ENCODE results near the gene FAM118B. TPM values are rescaled to one million over a fixed set of nuclear protein-coding genes. Genes with fewer than 3 reads are reported as not detected.

The FAM118B gene
- total and polyA plus RNA-seq, 8 donors: 2.5 to 9.0 (median 3.7) TPM

- Histone ChIP-seq H3K27me3 (no peaks in the 10 kb centered on the region), H3K27ac (no peak overlapping the region), H3K36me3 (no peaks in the 10 kb centered on the region), H3K4me3 (no peak overlapping the region), H3K9me3 (no peaks in the 10 kb centered on the region), H3K4me1 (no peaks in the 10 kb centered on the region)
- ATAC-seq (no peak), DNase-seq (peak in 1 of 6 donors; percentile 8), FAIRE-seq (no peak)
- no peak for TF ChIP-seq CTCF (IDR thresholded peaks at IDR 0.05)
- WGBS, 2 donors: 70 to 75% methylated on average over 8 of the region's 8 CpGs
- intact Hi-C loops (cut with DNase I): no loop called here
Measured at GRCh38 chr11:126176853-126177470, 34.6 kb upstream of the FAM118B start.

- no peak overlapping the region for H3K27ac ChIP-seq
- H3K4me3 ChIP-seq: no peak overlapping the region
- WGBS, 2 donors: 63 to 71% methylated on average over 11 to 13 of the region's 13 CpGs
- intact Hi-C loops (cut with DNase I): loop anchor here in 1 of 3 donors (10.0 kb wide), 1 partner anchor 257 kb away; no protein-coding TSS in a partner anchor
- no peaks in the 10 kb centered on the region for H3K9me3 ChIP-seq
- H3K4me1 ChIP-seq: no peaks in the 10 kb centered on the region
- H3K27me3 ChIP-seq: no peaks in the 10 kb centered on the region
- FAIRE-seq (no peak), DNase-seq (peak in 1 of 6 donors; percentile 25), ATAC-seq (no peak)
- TF ChIP-seq CTCF (IDR thresholded peaks at IDR 0.05): no peak
- no peaks in the 10 kb centered on the region for H3K36me3 ChIP-seq
Measured at GRCh38 chr11:126181939-126182730, 29.4 kb upstream of the FAM118B start.

GRCh38 chr11:126182787-126183445 lies 28.7 kb upstream of the FAM118B start:
- intact Hi-C loops (cut with DNase I): loop anchor here in 1 of 3 donors (10.0 kb wide), 1 partner anchor 258 kb away; no protein-coding TSS in a partner anchor

GRCh38 chr11:126185259-126186024 lies 26.1 kb upstream of the FAM118B start:
- 81% methylated on average over 26 of the region's 26 CpGs for WGBS, 2 donors
- FAIRE-seq: no peak
- Histone ChIP-seq H3K9me3 (no peaks in the 10 kb centered on the region), H3K36me3 (no peaks in the 10 kb centered on the region), H3K4me3 (no peak overlapping the region), H3K27ac (no peak overlapping the region), H3K4me1 (no peaks in the 10 kb centered on the region), H3K27me3 (no peaks in the 10 kb centered on the region)
- TF ChIP-seq CTCF (IDR thresholded peaks at IDR 0.05): no peak
- intact Hi-C loops (cut with DNase I): loop anchor here in 2 of 3 donors (5.0 to 10.0 kb wide), 2 partner anchors 248 to 261 kb away; no protein-coding TSS in a partner anchor
- peak in 1 of 6 donors; percentile 36 for DNase-seq
- ATAC-seq: no peak

More at GRCh38 chr11:126182787-126183445, 28.7 kb upstream of the FAM118B start:
- no peaks in the 10 kb centered on the region for H3K36me3 ChIP-seq
- 83 to 94% methylated on average over 11 of the region's 11 CpGs for whole genome bisulfite sequencing, 2 donors
- TF ChIP-seq CTCF (IDR thresholded peaks at IDR 0.05): no peak
- H3K4me1 ChIP-seq: no peaks in the 10 kb centered on the region
- no peak for FAIRE-seq
- H3K27me3 ChIP-seq: no peaks in the 10 kb centered on the region
- H3K4me3 ChIP-seq: no peak overlapping the region
- peak in 1 of 6 donors; percentile 29 for DNase-seq
- ATAC-seq: no peak
- no peak overlapping the region for H3K27ac ChIP-seq
- H3K9me3 ChIP-seq: no peaks in the 10 kb centered on the region
